ENCODE results near the gene AKAP10. TPM values are rescaled to one million over a fixed set of nuclear protein-coding genes. Genes with fewer than 3 reads are reported as not detected.
A peak's percentile ranks its signal among the peaks of the same experiment; 100 is the strongest.
"Not testable (repeated sequence)": the region's sequence is repeated elsewhere in the genome, so short reads cannot be mapped to it uniquely, and the experiment has no call there.

The AKAP10 gene
- total and polyA plus RNA-seq, 4 experiments from 2014 or later, result 23.5 to 72.1 (median 44.4) TPM

DNA sequence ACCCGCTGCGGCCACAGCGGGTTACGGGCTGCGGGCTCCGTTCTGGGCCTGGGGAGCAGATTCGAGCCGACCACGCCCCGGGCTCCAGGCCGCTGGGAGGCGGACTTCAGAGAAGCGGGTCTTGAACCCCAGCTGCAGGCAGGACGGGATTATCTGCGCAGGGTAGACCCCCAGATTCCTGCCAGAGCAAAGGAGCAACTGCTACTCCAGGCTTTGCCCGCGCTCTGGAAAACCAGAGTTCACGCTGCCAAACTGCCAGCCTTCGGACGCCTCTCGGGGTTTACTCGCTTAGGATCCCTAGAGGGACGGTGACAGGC is 109.6 kb downstream of the AKAP10 start:
- peak overlapping the region; percentile 67 to 81 (median 76) for H3K4me3 Mint-ChIP-seq
- no peaks in the 10 kb centered on the region for H3K9me3 Mint-ChIP-seq
- peaks cover 4 to 23% (median 12%) of the 10 kb centered on the region in 4 donors for H3K4me1 Mint-ChIP-seq
- H3K36me3 Mint-ChIP-seq, result peaks cover under 1 to 3% of the 10 kb centered on the region in 2 donors
- Histone ChIP-seq H3K9me3 (ENCODE audit: control insufficient read depth in 1 of 2, low read length in 2 of 2) (no peaks in the 10 kb centered on the region), H3K36me3 (ENCODE audit: insufficient read depth, low read length) (no peaks in the 10 kb centered on the region), H3K27me3 (ENCODE audit: insufficient read depth, low read length) (no peaks in the 10 kb centered on the region), H3K27ac (ENCODE audit: low read depth, low read length) (no peak overlapping the region), H3K4me1 (ENCODE audit: insufficient read depth, low read length) (peaks cover 14% of the 10 kb centered on the region), H3K4me3 (ENCODE audit: low read length in 2 of 2) (no peak overlapping the region)
- no peaks in the 10 kb centered on the region for H3K27me3 Mint-ChIP-seq
- no peak for DNase-seq
- peak overlapping the region in 2 of 7 donors; percentile 85 for H3K27ac Mint-ChIP-seq
- POLR2A ChIA-PET (ENCODE audit: partially characterized antibody), result interaction anchor here (0.5 to 2.0 kb wide), 11 partner anchors 8 to 491 kb away, joined by 3 to 30 read pairs (median 4); partner anchors contain the start of gene AKAP10
- CTCF ChIA-PET (ENCODE audit: partially characterized antibody), result interaction anchor here (0.7 to 1.4 kb wide), 6 partner anchors 8 to 47 kb away, joined by 3 to 4 read pairs (median 3); no protein-coding TSS in a partner anchor
- intact Hi-C loops (cut with micrococcal nuclease), result loop anchor here (10.0 kb wide), 2 partner anchors 57 to 87 kb away; no protein-coding TSS in a partner anchor

DNA sequence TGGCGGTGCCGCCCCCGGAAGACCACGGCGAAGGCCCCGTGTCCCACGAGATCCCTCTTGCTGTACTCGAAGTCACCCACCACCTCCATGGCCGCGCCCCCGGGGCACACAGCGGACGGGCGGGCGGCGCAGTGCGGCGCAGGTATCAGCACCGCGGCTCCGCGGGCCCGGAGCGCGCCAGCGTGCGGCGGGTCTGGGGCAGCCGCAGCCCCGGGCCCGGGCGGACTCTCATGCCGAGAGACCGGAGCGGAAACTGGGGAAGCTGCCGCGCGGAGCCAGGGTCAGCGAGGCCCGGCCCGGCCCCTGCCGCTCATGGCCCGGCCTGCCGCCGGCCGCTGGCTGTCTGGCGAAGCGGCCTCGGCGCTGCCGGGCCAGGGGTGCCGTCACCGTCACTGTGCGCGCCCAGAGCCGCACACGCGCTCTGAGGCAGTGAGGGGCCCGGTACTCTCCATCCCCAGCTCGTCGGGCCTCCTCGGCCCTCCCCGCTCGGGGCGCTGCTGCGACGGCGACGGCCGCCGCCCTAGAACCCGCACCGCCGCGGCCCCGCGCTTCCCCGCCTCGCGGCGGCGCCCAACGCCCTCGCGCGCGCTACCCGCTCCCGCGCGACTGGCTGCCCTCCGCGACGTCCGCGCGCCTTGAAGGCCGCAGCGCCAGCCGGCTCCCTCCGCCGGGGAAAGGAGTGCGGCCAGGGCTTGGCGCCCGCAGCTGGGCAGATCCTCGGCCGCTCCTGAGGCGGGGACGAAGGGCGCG is 110.1 kb downstream of the AKAP10 start, which contains the start of gene ULK2:
Gene ULK2, minus strand, starts transcription at position 608 of the 750 bp plus-strand sequence. Its CDS starts 519 bp downstream, at position 89.
- no peaks in the 10 kb centered on the region for H3K27me3 Mint-ChIP-seq
- POLR2A ChIA-PET (ENCODE audit: partially characterized antibody), result interaction anchor here (0.5 to 2.0 kb wide), 11 partner anchors 9 to 490 kb away, joined by 3 to 30 read pairs (median 4); partner anchors contain the start of gene AKAP10
- H3K27ac Mint-ChIP-seq, result peak within 1 kb of the TSS in 6 of 7 donors; percentile 24 to 87 (median 74)
- CTCF ChIA-PET (ENCODE audit: partially characterized antibody), result interaction anchor here (0.7 to 1.4 kb wide), 4 partner anchors 9 to 48 kb away, joined by 3 to 4 read pairs (median 4); no protein-coding TSS in a partner anchor
- no peaks in the 10 kb centered on the region for H3K36me3 ChIP-seq (ENCODE audit: insufficient read depth, low read length)
- H3K4me3 ChIP-seq (ENCODE audit: low read length in 2 of 2), result peak within 1 kb of the TSS; percentile 23 to 70
- peak within 1 kb of the TSS; percentile 78 to 88 (median 84) for H3K4me3 Mint-ChIP-seq
- peaks cover 14% of the 10 kb centered on the region for H3K4me1 ChIP-seq (ENCODE audit: insufficient read depth, low read length)
- intact Hi-C loops (cut with micrococcal nuclease), result loop anchor here (10.0 kb wide), 2 partner anchors 57 to 87 kb away; no protein-coding TSS in a partner anchor
- peaks cover 4 to 21% (median 12%) of the 10 kb centered on the region in 4 donors for H3K4me1 Mint-ChIP-seq
- peak within 1 kb of the TSS; percentile 54 for H3K27ac ChIP-seq (ENCODE audit: low read depth, low read length)
- H3K36me3 Mint-ChIP-seq, result peaks cover 3 to 5% of the 10 kb centered on the region in 2 donors
- no peaks in the 10 kb centered on the region for H3K27me3 ChIP-seq (ENCODE audit: insufficient read depth, low read length)
- peak; percentile 51 to 61 (median 56) for DNase-seq
- no peaks in the 10 kb centered on the region for H3K9me3 ChIP-seq (ENCODE audit: control insufficient read depth in 1 of 2, low read length in 2 of 2)
- H3K9me3 Mint-ChIP-seq, result no peaks in the 10 kb centered on the region

DNA sequence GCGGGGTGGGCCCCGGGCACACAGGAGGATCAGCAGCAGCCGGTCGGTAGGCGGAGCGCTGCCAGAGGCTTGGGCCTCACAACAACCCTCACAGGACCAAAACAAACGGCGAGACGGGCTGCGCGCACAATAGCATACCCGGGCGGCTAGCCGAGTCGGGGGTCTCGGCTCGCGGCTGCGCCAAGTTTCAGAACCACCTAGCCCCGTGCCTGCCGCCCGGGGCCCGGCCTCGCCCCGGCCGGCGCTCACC is 110.6 kb downstream of the AKAP10 start:
- Histone ChIP-seq H3K9me3 (ENCODE audit: control insufficient read depth in 1 of 2, low read length in 2 of 2) (no peaks in the 10 kb centered on the region), H3K4me1 (ENCODE audit: insufficient read depth, low read length) (peaks cover 14% of the 10 kb centered on the region), H3K4me3 (ENCODE audit: low read length in 2 of 2) (peak overlapping the region; percentile 23 to 70), H3K27me3 (ENCODE audit: insufficient read depth, low read length) (no peaks in the 10 kb centered on the region), H3K36me3 (ENCODE audit: insufficient read depth, low read length) (no peaks in the 10 kb centered on the region), H3K27ac (ENCODE audit: low read depth, low read length) (peak overlapping the region; percentile 54)
- ChIA-PET POLR2A (ENCODE audit: partially characterized antibody) (interaction anchor here (0.8 to 2.0 kb wide), 10 partner anchors 9 to 489 kb away, joined by 3 to 30 read pairs (median 4); partner anchors contain the start of gene AKAP10), CTCF (ENCODE audit: partially characterized antibody) (interaction anchor here (0.9 kb wide), 1 partner anchor 9 kb away, joined by 4 read pairs; no protein-coding TSS in a partner anchor)
- Mint-ChIP-seq H3K27me3 (no peaks in the 10 kb centered on the region), H3K4me1 (peaks cover 4 to 21% (median 12%) of the 10 kb centered on the region in 4 donors), H3K9me3 (no peaks in the 10 kb centered on the region), H3K27ac (peak overlapping the region in 6 of 7 donors; percentile 24 to 87 (median 67)), H3K36me3 (peaks cover 3 to 5% of the 10 kb centered on the region in 2 donors), H3K4me3 (peak overlapping the region; percentile 75 to 88 (median 84))
- peak; percentile 47 to 60 (median 57) for DNase-seq
- intact Hi-C loops (cut with micrococcal nuclease), result loop anchor here (10.0 kb wide), 2 partner anchors 58 to 88 kb away; no protein-coding TSS in a partner anchor

DNA sequence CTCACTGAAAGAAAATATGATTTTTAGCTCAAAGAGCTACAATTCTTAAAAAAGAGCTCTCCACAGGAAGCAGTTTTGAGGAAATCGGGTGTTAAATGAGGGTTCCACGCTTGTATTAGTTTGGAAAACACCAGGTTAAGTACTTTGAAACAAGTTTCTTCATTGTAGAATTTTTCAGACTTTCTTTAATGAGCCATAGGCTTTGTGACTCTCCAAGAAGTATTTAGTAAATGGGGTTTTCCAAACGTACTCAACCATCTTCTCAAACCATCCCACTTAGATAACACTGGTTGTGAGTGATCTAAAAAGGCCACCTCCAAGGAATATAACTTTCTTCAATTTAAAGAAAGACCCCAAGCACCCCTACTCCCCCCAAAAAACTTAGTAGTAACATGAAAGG is 112.6 kb downstream of the AKAP10 start:
- Mint-ChIP-seq H3K4me3 (peak overlapping the region in 4 of 8 donors; percentile 24 to 63 (median 50)), H3K27ac (no peak overlapping the region), H3K36me3 (peaks cover 5 to 7% of the 10 kb centered on the region in 2 donors), H3K27me3 (no peaks in the 10 kb centered on the region), H3K4me1 (peaks cover 4 to 21% (median 12%) of the 10 kb centered on the region in 4 donors), H3K9me3 (no peaks in the 10 kb centered on the region)
- Histone ChIP-seq H3K27me3 (ENCODE audit: insufficient read depth, low read length) (no peaks in the 10 kb centered on the region), H3K9me3 (ENCODE audit: control insufficient read depth in 1 of 2, low read length in 2 of 2) (no peaks in the 10 kb centered on the region), H3K4me1 (ENCODE audit: insufficient read depth, low read length) (peaks cover 14% of the 10 kb centered on the region), H3K36me3 (ENCODE audit: insufficient read depth, low read length) (no peaks in the 10 kb centered on the region), H3K4me3 (ENCODE audit: low read length in 2 of 2) (no peak overlapping the region), H3K27ac (ENCODE audit: low read depth, low read length) (no peak overlapping the region)
- DNase-seq, result no peak
- intact Hi-C loops (cut with micrococcal nuclease), result loop anchor here (10.0 kb wide), 2 partner anchors 60 to 90 kb away; no protein-coding TSS in a partner anchor
- POLR2A ChIA-PET (ENCODE audit: partially characterized antibody), result interaction anchor here (2.4 kb wide), 1 partner anchor 11 kb away, joined by 13 read pairs; no protein-coding TSS in a partner anchor
- CTCF ChIA-PET (ENCODE audit: partially characterized antibody), result interaction anchor here (1.6 kb wide), 2 partner anchors 70 to 128 kb away, joined by 5 read pairs; no protein-coding TSS in a partner anchor

DNA sequence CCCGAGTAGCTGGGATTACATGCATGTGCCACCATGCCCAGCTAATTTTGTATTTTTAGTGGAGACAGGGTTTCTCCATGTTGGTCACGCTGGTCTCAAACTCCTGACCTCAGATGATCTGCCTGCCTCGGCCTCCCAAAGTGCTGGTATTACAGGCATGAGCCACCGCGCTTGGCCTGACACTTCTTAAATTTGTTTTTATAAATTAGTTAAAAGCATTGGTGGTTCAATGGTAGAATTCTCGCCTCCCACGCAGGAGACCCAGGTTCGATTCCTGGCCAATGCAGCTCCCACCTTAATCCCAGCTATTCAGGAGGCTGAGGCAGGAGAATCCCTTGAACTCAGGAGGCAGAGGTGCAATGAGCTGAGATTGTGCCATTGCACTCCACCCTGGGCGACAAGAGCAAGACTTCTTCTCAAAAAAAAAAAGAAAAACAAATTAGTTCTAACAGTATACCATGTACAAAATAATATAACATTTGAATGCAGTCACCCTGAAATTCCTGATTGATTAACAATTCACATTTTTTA is 116.9 kb downstream of the AKAP10 start:
- H3K36me3 ChIP-seq (ENCODE audit: insufficient read depth, low read length); H3K27ac ChIP-seq (ENCODE audit: low read depth, low read length); H3K27me3 Mint-ChIP-seq; H3K4me3 ChIP-seq (ENCODE audit: low read length in 2 of 2); H3K27me3 ChIP-seq (ENCODE audit: insufficient read depth, low read length); CTCF ChIA-PET (ENCODE audit: partially characterized antibody); DNase-seq; H3K27ac Mint-ChIP-seq; H3K4me3 Mint-ChIP-seq; H3K9me3 Mint-ChIP-seq; H3K4me1 Mint-ChIP-seq; H3K4me1 ChIP-seq (ENCODE audit: insufficient read depth, low read length); H3K9me3 ChIP-seq (ENCODE audit: control insufficient read depth in 1 of 2, low read length in 2 of 2): not testable (repeated sequence)
- POLR2A ChIA-PET (ENCODE audit: partially characterized antibody), result interaction anchor here (1.2 kb wide), 1 partner anchor 16 kb away, joined by 4 read pairs; no protein-coding TSS in a partner anchor
- peaks cover 13 to 14% of the 10 kb centered on the region in 2 donors for H3K36me3 Mint-ChIP-seq
- intact Hi-C loops (cut with micrococcal nuclease), result loop anchor here (10.0 kb wide), 2 partner anchors 64 to 94 kb away; no protein-coding TSS in a partner anchor

DNA sequence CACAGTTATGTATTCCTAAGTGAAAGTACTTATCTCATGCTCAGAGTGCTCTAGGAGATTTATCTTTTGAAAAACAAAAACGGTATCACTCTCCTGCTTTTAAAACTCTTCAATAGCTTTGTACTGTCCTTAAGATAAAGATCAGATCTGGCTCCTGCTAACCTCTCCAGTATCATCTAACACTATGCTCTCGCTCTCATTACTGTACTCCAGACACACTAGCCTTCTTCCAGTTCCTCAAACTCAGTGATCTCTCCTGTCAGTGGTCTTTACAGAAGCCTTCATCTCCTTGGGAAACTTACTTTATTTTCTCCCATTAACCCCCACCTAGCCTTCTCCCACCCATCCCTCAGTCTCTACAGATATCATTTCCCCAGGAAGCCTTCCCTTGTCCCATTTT is 120.0 kb downstream of the AKAP10 start:
- Mint-ChIP-seq H3K27ac (peak overlapping the region in 1 of 7 donors; percentile 24), H3K4me3 (no peak overlapping the region), H3K27me3 (no peaks in the 10 kb centered on the region), H3K36me3 (peaks cover 12 to 16% of the 10 kb centered on the region in 2 donors), H3K4me1 (peaks cover 0 to 3% (median under 1%) of the 10 kb centered on the region in 4 donors), H3K9me3 (no peaks in the 10 kb centered on the region)
- Histone ChIP-seq H3K4me3 (ENCODE audit: low read length in 2 of 2) (no peak overlapping the region), H3K36me3 (ENCODE audit: insufficient read depth, low read length) (no peaks in the 10 kb centered on the region), H3K27me3 (ENCODE audit: insufficient read depth, low read length) (no peaks in the 10 kb centered on the region), H3K9me3 (ENCODE audit: control insufficient read depth in 1 of 2, low read length in 2 of 2) (no peaks in the 10 kb centered on the region), H3K27ac (ENCODE audit: low read depth, low read length) (no peak overlapping the region), H3K4me1 (ENCODE audit: insufficient read depth, low read length) (no peaks in the 10 kb centered on the region)
- CTCF ChIA-PET (ENCODE audit: partially characterized antibody), result no interaction called here
- POLR2A ChIA-PET (ENCODE audit: partially characterized antibody), result interaction anchor here (0.9 kb wide), 1 partner anchor 10 kb away, joined by 4 read pairs; the partner anchor contains the start of gene ULK2
- intact Hi-C loops (cut with micrococcal nuclease), result no loop called here
- no peak for DNase-seq

All from CD4-positive, alpha-beta memory T cell (primary cell).